ENCODE measurements around the gene LONRF3.

DNA sequence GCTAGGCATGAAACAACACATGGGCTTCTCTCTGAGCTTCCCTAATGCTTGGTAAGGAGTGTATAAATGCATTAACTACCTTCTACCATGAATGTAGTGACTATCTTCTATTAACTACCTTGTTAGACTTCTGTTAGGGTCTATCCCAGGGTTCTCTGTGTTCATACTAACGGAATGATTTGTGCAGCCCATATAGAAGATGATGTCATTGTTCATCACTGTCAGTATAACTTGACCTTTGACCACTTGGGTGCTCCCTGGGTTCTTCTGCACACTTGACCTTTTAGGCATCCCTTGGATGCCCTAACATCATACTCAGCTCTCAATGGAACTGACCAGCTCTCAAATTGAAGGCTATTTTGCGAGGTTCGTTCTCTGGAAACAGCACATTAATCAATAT lies 67.6 kb downstream of the LONRF3 start:
- TF ChIP-seq POLR2AphosphoS5 (IDR thresholded peaks at IDR 0.05; ENCODE audit: low read depth, low read length) = no peak
- TF ChIP-seq, protein P1, sequence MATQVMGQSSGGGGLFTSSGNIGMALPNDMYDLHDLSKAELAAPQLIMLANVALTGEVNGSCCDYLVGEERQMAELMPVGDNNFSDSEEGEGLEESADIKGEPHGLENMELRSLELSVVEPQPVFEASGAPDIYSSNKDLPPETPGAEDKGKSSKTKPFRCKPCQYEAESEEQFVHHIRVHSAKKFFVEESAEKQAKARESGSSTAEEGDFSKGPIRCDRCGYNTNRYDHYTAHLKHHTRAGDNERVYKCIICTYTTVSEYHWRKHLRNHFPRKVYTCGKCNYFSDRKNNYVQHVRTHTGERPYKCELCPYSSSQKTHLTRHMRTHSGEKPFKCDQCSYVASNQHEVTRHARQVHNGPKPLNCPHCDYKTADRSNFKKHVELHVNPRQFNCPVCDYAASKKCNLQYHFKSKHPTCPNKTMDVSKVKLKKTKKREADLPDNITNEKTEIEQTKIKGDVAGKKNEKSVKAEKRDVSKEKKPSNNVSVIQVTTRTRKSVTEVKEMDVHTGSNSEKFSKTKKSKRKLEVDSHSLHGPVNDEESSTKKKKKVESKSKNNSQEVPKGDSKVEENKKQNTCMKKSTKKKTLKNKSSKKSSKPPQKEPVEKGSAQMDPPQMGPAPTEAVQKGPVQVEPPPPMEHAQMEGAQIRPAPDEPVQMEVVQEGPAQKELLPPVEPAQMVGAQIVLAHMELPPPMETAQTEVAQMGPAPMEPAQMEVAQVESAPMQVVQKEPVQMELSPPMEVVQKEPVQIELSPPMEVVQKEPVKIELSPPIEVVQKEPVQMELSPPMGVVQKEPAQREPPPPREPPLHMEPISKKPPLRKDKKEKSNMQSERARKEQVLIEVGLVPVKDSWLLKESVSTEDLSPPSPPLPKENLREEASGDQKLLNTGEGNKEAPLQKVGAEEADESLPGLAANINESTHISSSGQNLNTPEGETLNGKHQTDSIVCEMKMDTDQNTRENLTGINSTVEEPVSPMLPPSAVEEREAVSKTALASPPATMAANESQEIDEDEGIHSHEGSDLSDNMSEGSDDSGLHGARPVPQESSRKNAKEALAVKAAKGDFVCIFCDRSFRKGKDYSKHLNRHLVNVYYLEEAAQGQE (IDR thresholded peaks at IDR 0.05; ENCODE audit: insufficient read depth in 1 of 2, low read depth in 2 of 2, low read length in 2 of 2) = no peak
